Measurements from ENCODE around the gene RNASE11. TPM values are rescaled to one million over a fixed set of nuclear protein-coding genes. Genes with fewer than 3 reads are reported as not detected.

Gene RNASE11
- total RNA-seq, 4 donors from 2014 or later, result not detected

DNA sequence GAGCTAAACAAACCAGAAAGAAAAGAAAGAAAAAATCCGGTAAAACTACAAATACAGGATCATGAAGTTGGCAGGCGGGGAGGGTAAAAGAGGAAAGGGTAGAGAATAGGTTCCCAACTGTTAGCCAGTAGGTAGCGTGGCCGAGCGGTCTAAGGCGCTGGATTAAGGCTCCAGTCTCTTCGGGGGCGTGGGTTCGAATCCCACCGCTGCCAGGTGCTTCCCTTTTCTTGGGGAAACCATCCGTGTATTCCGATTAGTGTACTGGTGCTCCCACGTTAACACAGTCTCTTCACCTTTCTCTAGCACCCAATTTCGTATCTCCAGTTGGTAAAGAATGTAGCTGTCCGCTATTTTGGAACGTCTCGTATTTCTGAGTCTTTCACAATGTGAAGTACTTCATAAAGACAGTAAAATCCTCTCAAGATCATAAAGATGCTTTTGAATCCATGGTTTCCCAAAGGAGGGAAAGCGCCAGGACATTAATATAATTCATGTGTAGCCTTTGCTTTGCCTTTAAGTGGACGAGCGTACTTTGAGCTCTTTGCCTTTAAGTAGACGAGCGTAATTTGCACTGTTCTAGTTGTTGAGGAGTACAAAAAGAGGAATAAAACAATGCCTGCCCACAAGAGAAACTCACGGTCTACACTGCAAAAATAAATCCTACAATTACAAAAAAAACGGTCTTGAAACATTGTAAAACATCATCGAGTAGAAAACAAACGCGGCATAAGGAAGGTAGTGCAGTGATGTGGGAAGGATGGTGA, 22.4 kb upstream of the RNASE11 start:
- H3K4me3 ChIP-seq (ENCODE audit: low read depth, poor library complexity, severe bottlenecking), result peak overlapping the region; percentile 70
- TF ChIP-seq CTCF (IDR thresholded peaks at IDR 0.05), result no peak
- no peak for TF ChIP-seq POLR2A (IDR thresholded peaks at IDR 0.05)
- intact Hi-C loops (cut with DNase I; ENCODE audit: low total_unique reads), result loop anchor here (5.0 kb wide), 2 partner anchors 77 to 278 kb away; partner anchors contain the start of genes ANG and CCNB1IP1
- 7 to 9% methylated on average over 27 of the region's 27 CpGs for WGBS, 2 donors
- DNase-seq (ENCODE audit: low spot score in 2 of 2), result peak; percentile 78 to 95

DNA sequence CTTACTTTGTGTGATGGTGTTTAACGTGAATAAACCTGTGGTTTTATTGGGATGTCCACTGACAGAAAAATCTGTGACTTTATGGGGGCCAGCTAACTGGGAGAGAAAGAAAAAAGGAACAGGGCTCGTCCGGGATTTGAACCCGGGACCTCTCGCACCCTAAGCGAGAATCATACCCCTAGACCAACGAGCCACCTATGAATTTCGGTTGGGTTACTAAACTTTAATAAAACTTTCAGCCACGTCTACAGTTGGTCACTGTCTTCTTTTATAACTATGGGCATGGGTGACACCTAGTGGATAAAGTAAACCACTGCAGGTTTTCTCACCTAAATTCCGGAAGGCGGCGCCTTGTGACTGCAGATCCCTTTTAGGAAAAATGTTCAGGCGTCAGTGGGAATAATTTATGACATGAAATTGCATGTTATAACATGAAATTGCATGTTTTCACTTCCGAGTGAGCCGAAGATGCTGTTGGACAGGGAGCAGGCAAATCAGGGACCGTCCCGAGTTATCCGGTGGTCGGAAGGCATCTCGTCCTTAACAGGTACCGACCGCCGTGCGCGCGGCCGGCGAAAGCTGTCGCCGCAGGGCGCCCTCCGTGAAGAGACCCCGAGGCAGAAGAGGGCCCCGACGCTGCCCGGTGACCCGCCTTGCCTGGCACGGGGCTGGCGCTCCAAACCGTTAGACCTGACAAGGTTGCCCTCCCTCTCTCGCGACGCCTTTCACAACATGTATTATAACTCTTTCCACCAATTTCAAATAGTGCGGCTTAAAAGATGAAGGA, 21.6 kb upstream of the RNASE11 start:
- peak in 2 of 3 donors; percentile 15 to 81 for TF ChIP-seq CTCF (IDR thresholded peaks at IDR 0.05)
- TF ChIP-seq POLR2A (IDR thresholded peaks at IDR 0.05), result no peak
- peak; percentile 83 to 91 for DNase-seq (ENCODE audit: low spot score in 2 of 2)
- 1% methylated on average over 44 of the region's 44 CpGs for WGBS, 2 donors
- intact Hi-C loops (cut with DNase I; ENCODE audit: low total_unique reads), result loop anchor here (5.0 kb wide), 2 partner anchors 78 to 277 kb away; partner anchors contain the start of genes ANG and CCNB1IP1
- H3K4me3 ChIP-seq (ENCODE audit: low read depth, poor library complexity, severe bottlenecking), result peak overlapping the region; percentile 70

DNA sequence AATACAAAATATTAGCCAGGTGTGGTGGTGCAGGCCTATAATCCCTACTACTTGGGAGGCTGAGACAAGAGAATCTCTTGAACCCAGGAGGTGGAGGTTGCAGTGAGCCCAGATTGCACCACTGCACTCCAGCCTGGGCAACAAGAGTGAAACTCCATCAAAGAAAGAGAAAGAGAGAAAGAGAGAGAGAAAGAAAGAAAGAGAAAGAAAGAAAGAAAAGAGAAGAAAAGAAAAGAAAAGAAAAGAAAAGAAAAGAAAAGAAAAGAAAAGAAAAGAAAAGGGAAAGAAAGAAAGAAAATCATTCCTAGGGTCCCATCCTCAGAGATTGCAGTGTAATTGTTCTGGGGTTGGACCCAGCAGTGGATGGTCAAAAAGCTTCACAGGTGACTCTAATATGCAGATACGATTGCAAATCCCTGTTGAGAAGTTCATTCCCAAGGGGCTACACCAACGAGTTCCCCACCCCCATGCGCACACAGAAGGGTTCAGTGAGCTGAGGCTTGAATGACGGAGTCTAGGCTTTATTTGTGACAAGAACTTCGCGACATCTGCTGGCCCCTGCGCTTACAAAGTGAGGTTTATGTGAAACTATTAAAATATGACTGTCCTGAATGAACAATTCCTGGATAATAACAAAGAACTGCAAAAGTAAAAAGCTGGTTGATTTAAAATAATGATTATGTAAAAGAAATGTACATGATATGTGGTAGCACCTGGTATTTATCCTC, 20.7 kb upstream of the RNASE11 start:
- intact Hi-C loops (cut with DNase I; ENCODE audit: low total_unique reads), result no loop called here
- no peak overlapping the region for H3K4me3 ChIP-seq (ENCODE audit: low read depth, poor library complexity, severe bottlenecking)
- DNase-seq (ENCODE audit: low spot score in 2 of 2), result no peak
- 67 to 71% methylated on average over 7 of the region's 7 CpGs for WGBS, 2 donors
- TF ChIP-seq CTCF (IDR thresholded peaks at IDR 0.05), result no peak
- no peak for TF ChIP-seq POLR2A (IDR thresholded peaks at IDR 0.05)

DNA sequence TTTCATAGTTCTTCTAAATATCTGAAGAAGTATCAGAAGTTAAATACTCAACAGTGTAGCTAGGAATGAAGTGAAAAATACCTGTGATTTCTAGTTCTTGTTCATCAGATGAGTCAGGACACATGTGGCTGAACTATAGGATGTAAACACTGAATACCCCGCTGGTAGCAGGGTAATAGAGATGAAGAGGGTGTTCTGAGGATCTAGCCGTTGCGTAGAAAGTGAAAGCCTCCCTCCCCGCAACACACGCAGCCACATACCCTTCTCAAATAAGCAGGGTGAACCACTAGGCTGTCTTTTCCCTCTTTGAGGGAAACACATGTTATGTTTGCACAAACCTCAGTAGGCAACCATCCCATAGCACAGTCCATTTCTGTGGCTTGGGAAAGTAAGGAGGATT, 19.8 kb upstream of the RNASE11 start:
- WGBS, 2 donors, result 66 to 76% methylated on average over 5 of the region's 5 CpGs
- H3K4me3 ChIP-seq (ENCODE audit: low read depth, poor library complexity, severe bottlenecking), result no peak overlapping the region
- TF ChIP-seq POLR2A (IDR thresholded peaks at IDR 0.05), result no peak
- no peak for TF ChIP-seq CTCF (IDR thresholded peaks at IDR 0.05)
- intact Hi-C loops (cut with DNase I; ENCODE audit: low total_unique reads), result no loop called here
- DNase-seq (ENCODE audit: low spot score in 2 of 2), result no peak

DNA sequence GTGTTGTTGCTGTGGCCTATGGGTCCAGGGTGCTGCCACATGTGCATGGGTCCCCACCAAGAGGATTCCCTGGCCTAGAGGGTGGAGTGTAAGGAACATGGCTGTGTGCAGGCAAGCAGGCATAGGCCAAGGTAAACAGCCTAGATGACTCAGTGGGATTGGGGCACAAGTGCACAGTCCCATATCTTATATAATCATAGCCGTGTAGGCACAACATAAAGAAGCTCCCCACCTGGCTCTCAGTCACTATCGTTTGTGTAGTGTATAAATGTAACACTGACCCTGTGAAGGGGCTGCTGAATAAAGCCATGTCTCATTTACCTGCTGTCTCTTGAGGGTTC, 19.1 kb upstream of the RNASE11 start:
- no peak overlapping the region for H3K4me3 ChIP-seq (ENCODE audit: low read depth, poor library complexity, severe bottlenecking)
- TF ChIP-seq CTCF (IDR thresholded peaks at IDR 0.05) (no peak), POLR2A (IDR thresholded peaks at IDR 0.05) (no peak)
- 74% methylated on average over 2 of the region's 2 CpGs for WGBS, 2 donors
- no peak for DNase-seq (ENCODE audit: low spot score in 2 of 2)
- intact Hi-C loops (cut with DNase I; ENCODE audit: low total_unique reads), result no loop called here
